RWPE2 (cell line): Measurements from ENCODE around the gene NINJ2.
A peak's percentile ranks its signal among the peaks of the same experiment; 100 is the strongest.
"Not testable (repeated sequence)": the region's sequence is repeated elsewhere in the genome, so short reads cannot be mapped to it uniquely, and the experiment has no call there.

Experiments used
- ATAC-seq: fragments of 200-7000 bp; cut with Tn5 transposase; 3 replicates; pipeline ENCODE4 v1.9.1; 2021; ENCODE audit warnings: low read depth
- DNase-seq: peaks from one replicate; pipeline ENCODE4 v3.0.0-alpha.2; 2020; ENCODE audit warnings: low spot score
- H3K27ac ChIP-seq: fragments of 450-650 bp; 2 replicates; pipeline ENCODE4 v1.5.1; 2017; ENCODE audit warnings: mild to moderate bottlenecking; ENCODE audit not compliant: poor library complexity, severe bottlenecking
- H3K27me3 ChIP-seq: fragments of 250-450 bp; sonication (Bioruptor Pico); 2 replicates; pipeline ENCODE4 v1.5.1; 2021; ENCODE audit warnings: mild to moderate bottlenecking, moderate library complexity; ENCODE audit not compliant: insufficient read depth, poor library complexity, severe bottlenecking
- H3K36me3 ChIP-seq: fragments of 250-450 bp; sonication (Bioruptor Pico); 2 replicates; pipeline ENCODE4 v1.5.1; 2020; ENCODE audit warnings: low read depth, mild to moderate bottlenecking, moderate library complexity
- H3K4me1 ChIP-seq: fragments of 250-450 bp; sonication (Bioruptor Pico); 2 replicates; pipeline ENCODE4 v1.5.1; 2021; ENCODE audit warnings: mild to moderate bottlenecking, moderate library complexity; ENCODE audit not compliant: insufficient read depth, poor library complexity, severe bottlenecking
- H3K4me3 ChIP-seq: fragments of 250-450 bp; sonication (Bioruptor Pico); 2 replicates; pipeline ENCODE4 v1.5.1; 2021; ENCODE audit warnings: mild to moderate bottlenecking, moderate library complexity; ENCODE audit not compliant: severe bottlenecking
- H3K9me3 ChIP-seq: fragments of 250-450 bp; sonication (Bioruptor Pico); 2 replicates; pipeline ENCODE4 v1.5.1; 2021; ENCODE audit warnings: mild to moderate bottlenecking, moderate library complexity; ENCODE audit not compliant: severe bottlenecking
- CTCF ChIP-seq: fragments of 450-650 bp; IDR thresholded peaks from one replicate; pipeline ENCODE4 v1.5.1; 2017; ENCODE audit warnings: mild to moderate bottlenecking, moderate library complexity; ENCODE audit not compliant: poor library complexity, severe bottlenecking

Gene NINJ2

GRCh38 chr12:630656-631632 is 32.3 kb downstream of the NINJ2 start:
- H3K4me3 ChIP-seq: no peak overlapping the region
- no peaks in the 10 kb centered on the region for H3K36me3 ChIP-seq
- no peaks in the 10 kb centered on the region for H3K9me3 ChIP-seq
- no peaks in the 10 kb centered on the region for H3K27me3 ChIP-seq
- peak overlapping the region; percentile 66 for H3K27ac ChIP-seq
- ATAC-seq (no peak), DNase-seq (no peak)
- peaks cover 24% of the 10 kb centered on the region for H3K4me1 ChIP-seq
- no peak for TF ChIP-seq CTCF

- H3K27ac ChIP-seq, H3K27me3 ChIP-seq, DNase-seq, H3K9me3 ChIP-seq, H3K36me3 ChIP-seq, ATAC-seq, H3K4me3 ChIP-seq: not testable (repeated sequence)
- peaks cover 24% of the 10 kb centered on the region for H3K4me1 ChIP-seq
These were observed 34.5 kb downstream of the NINJ2 start for GRCh38 chr12:628742-629078.

- ATAC-seq: no peak
- H3K9me3 ChIP-seq: no peaks in the 10 kb centered on the region
- H3K4me1 ChIP-seq: peaks cover 24% of the 10 kb centered on the region
- H3K36me3 ChIP-seq: no peaks in the 10 kb centered on the region
- H3K27ac ChIP-seq: no peak overlapping the region
- no peaks in the 10 kb centered on the region for H3K27me3 ChIP-seq
- DNase-seq: no peak
- no peak overlapping the region for H3K4me3 ChIP-seq
- no peak for TF ChIP-seq CTCF
These were observed 35.1 kb downstream of the NINJ2 start for GRCh38 chr12:627863-628741.

GRCh38 chr12:627285-627684 is 36.0 kb downstream of the NINJ2 start:
- TF ChIP-seq CTCF: no peak
- Histone ChIP-seq H3K27ac (no peak overlapping the region), H3K4me1 (peaks cover 15% of the 10 kb centered on the region), H3K4me3 (no peak overlapping the region), H3K9me3 (no peaks in the 10 kb centered on the region), H3K36me3 (no peaks in the 10 kb centered on the region), H3K27me3 (no peaks in the 10 kb centered on the region)
- DNase-seq (no peak), ATAC-seq (no peak)

- Histone ChIP-seq H3K27ac (no peak overlapping the region), H3K4me1 (peaks cover 5% of the 10 kb centered on the region), H3K9me3 (no peaks in the 10 kb centered on the region), H3K4me3 (no peak overlapping the region), H3K36me3 (no peaks in the 10 kb centered on the region), H3K27me3 (no peaks in the 10 kb centered on the region)
- ATAC-seq (no peak), DNase-seq (no peak)
- no peak for TF ChIP-seq CTCF
These were observed 37.2 kb downstream of the NINJ2 start for GRCh38 chr12:625998-626397.
